NCI-H187 (cell line): ENCODE results near the gene PRR4.

Source experiments
- DNase-seq, 2 experiments: peaks; one replicate each; lab custom pipeline; 2025; lab: John Stamatoyannopoulos, UW

The PRR4 gene, protein sequence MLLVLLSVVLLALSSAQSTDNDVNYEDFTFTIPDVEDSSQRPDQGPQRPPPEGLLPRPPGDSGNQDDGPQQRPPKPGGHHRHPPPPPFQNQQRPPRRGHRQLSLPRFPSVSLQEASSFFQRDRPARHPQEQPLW

GRCh38 chr12:10849425-10849878 lies at the start of gene PRR4:
Gene PRR4 (minus strand): TSS chr12:10849475. CDS start chr12:10849437, 38 bp downstream.
- no peak for DNase-seq

- DNase-seq, result no peak
These were observed 47.6 kb upstream of the PRR4 start for GRCh38 chr12:10896854-10897253.

- DNase-seq, result no peak
These were observed 42.7 kb upstream of the PRR4 start for GRCh38 chr12:10891937-10892336.

- DNase-seq, result no peak
These were observed 40.0 kb upstream of the PRR4 start for GRCh38 chr12:10889226-10889625.

- no peak for DNase-seq
These were observed 34.9 kb upstream of the PRR4 start, which contains the start of gene PRH1 for GRCh38 chr12:10884086-10884725. Gene PRH1 (minus strand): TSS chr12:10884255. CDS start chr12:10884217, 38 bp downstream.

GRCh38 chr12:10873378-10873777 lies 24.1 kb upstream of the PRR4 start:
- DNase-seq, result no peak

- no peak for DNase-seq
These were observed 18.1 kb upstream of the PRR4 start for GRCh38 chr12:10867381-10867780.

- DNase-seq, result no peak
These were observed 14.4 kb upstream of the PRR4 start for GRCh38 chr12:10863512-10864218.

DNA sequence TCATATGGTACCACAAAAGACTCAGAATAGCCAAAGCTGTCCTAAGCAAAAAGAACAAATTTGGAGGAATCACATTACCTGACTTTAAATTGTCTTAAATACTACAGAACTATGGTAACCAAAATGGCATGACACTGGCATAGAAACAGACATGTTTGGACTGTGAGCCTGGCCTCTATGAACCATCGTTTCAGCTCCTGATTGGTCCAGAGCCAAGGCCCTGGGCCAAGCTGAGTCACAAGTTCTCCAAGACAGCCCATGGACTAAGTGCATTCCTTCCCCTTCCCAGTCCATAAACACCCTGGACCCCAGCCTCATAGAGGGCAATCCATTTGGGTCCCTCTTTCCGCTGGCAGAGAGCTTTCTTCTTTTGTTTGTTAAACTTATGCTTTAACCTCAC lies 12.1 kb upstream of the PRR4 start:
- DNase-seq, result no peak

DNA sequence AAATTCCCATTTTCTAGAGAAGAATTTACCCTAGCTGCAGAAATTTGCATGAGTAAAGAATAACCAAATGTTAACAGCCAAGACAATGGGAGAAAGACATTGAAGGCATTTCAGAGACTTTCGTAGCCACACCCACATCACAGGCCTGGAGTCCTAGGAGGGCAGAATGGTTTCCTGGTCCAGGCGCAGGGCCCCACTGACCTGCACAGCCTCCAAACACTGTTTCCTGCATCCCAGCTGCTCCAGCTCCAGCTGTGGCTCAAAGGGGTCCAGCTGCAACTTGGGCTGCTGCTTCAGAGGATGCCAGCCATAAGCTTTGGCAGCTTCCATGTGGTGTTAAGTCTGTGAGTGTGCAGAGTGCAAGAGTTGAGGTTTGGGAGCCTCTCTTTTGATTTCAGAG lies 6.5 kb upstream of the PRR4 start:
- DNase-seq, result no peak

DNA sequence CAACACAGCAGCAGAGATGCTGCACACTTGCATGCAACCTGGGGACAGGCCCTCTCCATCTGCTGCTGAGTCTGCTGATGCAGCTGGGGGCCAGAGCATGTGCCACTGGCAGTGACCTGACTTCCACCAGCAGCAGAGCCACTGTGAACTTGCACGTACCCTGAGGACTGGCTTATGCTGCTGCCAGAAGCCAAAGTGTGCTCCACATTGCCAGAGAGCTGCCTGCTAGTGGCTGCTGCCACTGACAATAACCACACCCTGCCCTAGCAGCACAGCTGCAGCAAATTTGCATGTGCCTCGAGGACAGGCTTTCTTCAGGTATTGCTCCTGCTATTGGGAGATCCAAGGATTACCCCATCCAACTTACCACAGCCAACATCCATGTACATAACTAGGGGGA lies 4.5 kb upstream of the PRR4 start:
- no peak for DNase-seq

DNA sequence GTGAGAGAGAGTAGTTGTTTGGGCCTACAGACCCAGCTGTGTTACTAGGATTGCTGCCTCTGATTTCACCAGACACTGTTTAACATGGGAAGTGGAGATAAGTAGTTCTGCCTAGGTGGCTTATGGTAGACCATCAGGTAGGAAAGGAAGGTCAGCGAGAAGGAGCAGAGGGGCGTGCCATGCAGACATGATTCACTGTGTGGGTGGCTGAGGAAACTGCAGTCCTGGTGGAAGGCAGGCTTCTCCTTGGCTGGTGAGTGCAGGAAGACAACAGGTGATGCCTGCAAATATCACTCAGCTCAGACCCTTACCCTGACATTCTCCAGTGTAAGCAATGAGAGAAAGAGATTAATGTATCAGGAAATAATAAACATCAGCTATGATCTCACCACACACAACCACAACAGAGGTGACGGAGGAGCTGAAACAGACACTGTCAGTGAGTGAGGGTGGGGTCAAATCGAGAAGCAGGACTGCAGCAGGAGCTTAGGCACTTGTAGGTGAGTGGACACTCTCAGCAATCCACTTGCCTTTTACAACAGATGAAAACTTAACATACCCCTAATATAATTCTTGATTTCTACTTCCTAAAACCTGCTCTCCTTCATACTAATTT lies 2.1 kb upstream of the PRR4 start:
- DNase-seq, result no peak

- no peak for DNase-seq
These were observed 1.5 kb downstream of the PRR4 start for GRCh38 chr12:10847744-10848143.

GRCh38 chr12:10842862-10843261 lies 6.4 kb downstream of the PRR4 start:
- no peak for DNase-seq

DNA sequence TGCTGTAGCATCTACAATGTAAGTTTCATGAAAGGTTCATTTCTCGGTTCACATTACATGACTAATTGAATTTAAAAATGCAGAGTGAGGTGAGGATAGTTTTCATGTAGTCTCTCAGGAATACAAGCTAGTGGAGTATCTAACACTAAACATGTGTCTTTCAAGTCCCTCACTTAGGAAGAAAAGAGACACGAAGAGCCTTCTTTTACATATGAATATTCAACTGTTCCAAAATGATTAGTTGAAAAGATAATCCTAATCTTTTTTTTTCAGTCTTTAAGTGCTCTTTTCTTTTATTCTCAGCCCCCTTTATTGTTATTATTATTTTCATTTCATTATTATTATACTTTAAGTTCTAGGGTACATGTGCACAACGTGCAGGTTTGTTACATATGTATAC lies 10.8 kb downstream of the PRR4 start:
- DNase-seq, result no peak

DNA sequence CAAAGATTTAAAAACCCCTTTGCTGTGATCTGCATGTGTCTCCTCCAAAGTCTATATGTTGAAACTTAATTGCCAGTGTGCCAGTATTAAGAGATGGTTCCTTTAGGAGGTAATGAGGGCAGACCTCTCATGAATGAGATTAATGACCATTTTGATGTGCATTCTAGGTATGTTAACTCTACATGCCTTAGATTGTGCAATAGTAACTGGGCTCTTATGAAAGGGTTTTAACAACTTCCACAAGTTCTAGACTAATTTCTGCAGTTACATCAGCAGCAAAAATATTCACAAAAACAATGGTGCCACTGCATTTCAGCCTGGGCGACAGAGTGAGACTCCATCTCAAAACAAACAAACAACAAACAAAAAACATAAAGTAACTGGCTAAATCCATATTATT lies 19.3 kb downstream of the PRR4 start:
- DNase-seq, result no peak

- DNase-seq, result no peak
These were observed 23.0 kb downstream of the PRR4 start, which contains the start of gene TAS2R10 for GRCh38 chr12:10826258-10826657. Gene TAS2R10 (minus strand): TSS chr12:10826358. CDS start chr12:10826269, 89 bp downstream.

- DNase-seq, result no peak
These were observed 24.3 kb downstream of the PRR4 start for GRCh38 chr12:10824957-10825356.

- DNase-seq, result no peak
These were observed 37.3 kb downstream of the PRR4 start for GRCh38 chr12:10811883-10812536.

GRCh38 chr12:10810068-10810467 lies 39.2 kb downstream of the PRR4 start, which contains the start of gene TAS2R9:
Gene TAS2R9 (minus strand): TSS chr12:10810168. CDS start chr12:10810075, 93 bp downstream.
- DNase-seq, result no peak

GRCh38 chr12:10807186-10807585 lies 42.1 kb downstream of the PRR4 start, which contains the start of gene TAS2R8:
Gene TAS2R8 (minus strand): TSS chr12:10807286. CDS start chr12:10806980, 306 bp downstream.
- DNase-seq, result no peak

DNA sequence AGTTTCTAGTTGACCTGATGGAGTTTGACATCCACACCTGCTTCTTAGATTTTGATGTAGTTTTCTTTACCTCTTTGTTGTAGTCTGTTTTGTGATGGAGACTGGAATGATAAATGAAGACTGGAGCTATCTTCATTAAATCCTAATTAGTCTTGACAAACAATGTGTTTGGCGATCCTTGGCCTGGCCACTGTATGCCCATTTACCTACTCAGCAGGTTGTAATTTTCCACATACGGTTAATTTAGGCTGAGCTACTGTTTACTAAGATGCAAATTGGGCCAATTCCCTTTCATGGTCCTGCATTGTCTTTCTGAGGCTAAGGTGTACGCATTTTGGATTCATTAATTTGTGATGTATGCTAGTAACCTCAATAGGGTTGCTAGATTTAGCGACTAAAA lies 46.7 kb downstream of the PRR4 start, which contains the start of gene TAS2R7:
TAS2R7 (minus strand) TSS at position 41 of the 400 bp plus-strand sequence. CDS start 57 bp downstream, outside the sequence.
- no peak for DNase-seq
